A549 (cell line): ENCODE results near the gene TBX15. TPM values are rescaled to one million over a fixed set of nuclear protein-coding genes. Genes with fewer than 3 reads are reported as not detected.

Experiments used
- ATAC-seq, 2 experiments: fragments of 200-7000 bp in 1 of 2; fragments of >200 bp in 1 of 2; cut with Nextera tagmentation in 1 of 2; cut with Tn5 transposase in 1 of 2; 3 replicates each; pipeline versions ENCODE4 v1.8.0 to v1.9.1; 2018 to 2020; ENCODE audit warnings: mild to moderate bottlenecking in 1 of 2, moderate library complexity in 1 of 2
- CTCF ChIA-PET: fragments of 300-600 bp; sonication (Branson Sonifier 250); formaldehyde crosslinking; extraction: SDS; loops from one replicate; lab custom pipeline; 2021; ENCODE audit warnings: antibody characterized with exemption, inconsistent platforms; lab: Yijun Ruan, JAX
- POLR2A ChIA-PET: fragments of 350-600 bp; formaldehyde crosslinking; extraction: SDS; loops from one replicate; lab custom pipeline; 2021; ENCODE audit warnings: antibody characterized with exemption, inconsistent platforms; lab: Yijun Ruan, JAX
- DNase-seq, 2 experiments: peaks; one replicate each; pipeline versions ENCODE4 v3.0.0 to v3.0.0-alpha.2; 2011 to 2016; ENCODE audit warnings: low read depth in 1 of 2, low spot score in 1 of 2
- FAIRE-seq: peaks from 2 replicates; lab custom pipeline; 2011; peaks lifted over from hg19 to GRCh38; lab: Jason Lieb, UNC
- H3K27ac ChIP-seq, 2 experiments: fragments of >200 bp; sonication (Bioruptor Twin); formaldehyde crosslinking; 3 replicates each; pipeline ENCODE4 v1.5.1; 2016 to 2017
- H3K4me1 ChIP-seq: fragments of >200 bp; sonication (Bioruptor Twin); formaldehyde crosslinking; 3 replicates; pipeline ENCODE4 v1.6.1; 2016
- H3K4me2 ChIP-seq: fragments of >200 bp; sonication (Bioruptor Twin); formaldehyde crosslinking; 3 replicates; pipeline ENCODE4 v1.6.1; 2016
- H3K4me3 ChIP-seq: fragments of >200 bp; sonication (Bioruptor Twin); formaldehyde crosslinking; 3 replicates; pipeline ENCODE4 v1.5.1; 2016
- H3K9me3 ChIP-seq: fragments of >200 bp; sonication (Bioruptor Twin); formaldehyde crosslinking; 3 replicates; pipeline ENCODE4 v1.6.1; 2016
- ATOH8 ChIP-seq: fragments of 250-450 bp; sonication (Bioruptor Pico); IDR thresholded peaks from 2 replicates; pipeline ENCODE4 v1.5.0; 2020; ENCODE audit warnings: low read depth, mild to moderate bottlenecking, moderate library complexity
- EP300 ChIP-seq, 2 experiments: fragments of >200 bp; sonication (Bioruptor Twin); formaldehyde crosslinking; IDR thresholded peaks; 2 replicates in 1 of 2; 3 replicates in 1 of 2; pipeline ENCODE4 v1.6.1; 2016 to 2017
- FOSB ChIP-seq: fragments of 250-450 bp; sonication (Bioruptor Pico); IDR thresholded peaks from 2 replicates; pipeline ENCODE4 v1.5.0; 2020; ENCODE audit warnings: mild to moderate bottlenecking, moderate library complexity
- FOSL2 ChIP-seq, 2 experiments: fragments of 450-650 bp in 1 of 2; fragments of >200 bp in 1 of 2; sonication (Bioruptor Twin) in 1 of 2; formaldehyde crosslinking; IDR thresholded peaks; 2 replicates each; pipeline versions ENCODE4 v1.5.0 to v1.6.1; 2016 to 2020; ENCODE audit warnings: mild to moderate bottlenecking in 1 of 2, moderate library complexity in 1 of 2
- HEYL ChIP-seq: fragments of 250-450 bp; sonication (Bioruptor Pico); IDR thresholded peaks from 2 replicates; pipeline ENCODE4 v1.8.0; 2021; ENCODE audit warnings: mild to moderate bottlenecking, moderate library complexity
- HOXA7 ChIP-seq: fragments of 250-450 bp; sonication (Bioruptor Pico); IDR thresholded peaks from 2 replicates; pipeline ENCODE4 v1.5.0; 2020; ENCODE audit warnings: mild to moderate bottlenecking, moderate library complexity
- HOXB13 ChIP-seq: fragments of 250-450 bp; sonication (Bioruptor Pico); IDR thresholded peaks from 2 replicates; pipeline ENCODE4 v1.5.0; 2020; ENCODE audit warnings: low read depth, mild to moderate bottlenecking, moderate library complexity
- JUNB ChIP-seq: fragments of >200 bp; sonication (Bioruptor Twin); formaldehyde crosslinking; IDR thresholded peaks from 2 replicates; pipeline ENCODE4 v1.6.1; 2016
- KDM1A ChIP-seq: fragments of 200-600 bp; sonication (generic); IDR thresholded peaks from 2 replicates; pipeline ENCODE4 v1.6.1; 2016; ENCODE audit warnings: low read depth, mild to moderate bottlenecking
- KDM5A ChIP-seq: fragments of 200-600 bp; sonication (generic); IDR thresholded peaks from 2 replicates; pipeline ENCODE4 v1.6.1; 2016; ENCODE audit warnings: antibody characterized with exemption, mild to moderate bottlenecking
- MAFK ChIP-seq: fragments of 450-650 bp; IDR thresholded peaks from 2 replicates; pipeline ENCODE4 v1.6.1; 2014; ENCODE audit not compliant: partially characterized antibody
- PHF8 ChIP-seq: fragments of 200-600 bp; sonication (generic); IDR thresholded peaks from 2 replicates; pipeline ENCODE4 v1.6.1; 2016; ENCODE audit warnings: low read depth, mild to moderate bottlenecking, antibody characterized with exemption, moderate library complexity, borderline replicate concordance
- POLR2A ChIP-seq: IDR thresholded peaks from 2 replicates; pipeline ENCODE4 v1.6.1; 2012; ENCODE audit warnings: mild to moderate bottlenecking, low read length
- RARB ChIP-seq: fragments of 250-450 bp; sonication (Bioruptor Pico); IDR thresholded peaks from 2 replicates; pipeline ENCODE4 v1.8.0; 2021; ENCODE audit warnings: mild to moderate bottlenecking, moderate library complexity
- RCOR1 ChIP-seq: fragments of 150-350 bp; IDR thresholded peaks from 2 replicates; pipeline ENCODE4 v1.6.1; 2014; ENCODE audit warnings: antibody characterized with exemption, low read length, low read depth
- TFCP2L1 ChIP-seq: fragments of 250-450 bp; sonication (Bioruptor Pico); IDR thresholded peaks from 2 replicates; pipeline ENCODE4 v1.5.0; 2021; ENCODE audit warnings: mild to moderate bottlenecking
- TP53 ChIP-seq: fragments of 250-450 bp; sonication (Bioruptor Pico); IDR thresholded peaks from 2 replicates; pipeline ENCODE4 v1.5.0; 2021; ENCODE audit warnings: mild to moderate bottlenecking, moderate library complexity
- ZNF302 ChIP-seq: fragments of 250-450 bp; sonication (Bioruptor Pico); IDR thresholded peaks from 2 replicates; pipeline ENCODE4 v1.9.0; 2021; ENCODE audit warnings: inconsistent platforms, mild to moderate bottlenecking, moderate library complexity
- WGBS: methylation state at CpG from one replicate; pipeline ENCODE4 v1.1.6; 2017; ENCODE audit errors: missing lambda C conversion rate; 5-methylcytosine and 5-hydroxymethylcytosine counted together
- polyA plus RNA-seq, 4 experiments: library from polyadenylated mRNA; depleted of rRNA in 3 of 4; stranded (reverse); fragments of >200 nt; fragmentation: RNase III in 1 of 4; extraction: RNeasy Plus Mini Kit Qiagen cat#74134 plus additional on column Dnase treatment in 1 of 4; gene quantifications; 2 replicates in 3 of 4; 3 replicates in 1 of 4; pipeline ENCODE4 v1.2.3, GENCODE V29; 2011 to 2017
- TF ChIP-seq, protein P1 (sequence below): fragments of 450-650 bp; IDR thresholded peaks from 2 replicates; pipeline ENCODE4 v1.6.1; 2014; ENCODE audit warnings: antibody characterized with exemption
- TF ChIP-seq, protein P2 (sequence below): fragments of >200 bp; sonication (Bioruptor Twin); formaldehyde crosslinking; IDR thresholded peaks from 3 replicates; pipeline ENCODE4 v1.5.1; 2016
- TF ChIP-seq, protein P3 (sequence below): fragments of 250-450 bp; sonication (Bioruptor Pico); IDR thresholded peaks from 2 replicates; pipeline ENCODE4 v1.5.0; 2021; ENCODE audit warnings: mild to moderate bottlenecking, moderate library complexity, borderline replicate concordance

Gene TBX15
- polyA plus RNA-seq, 2 of the 4 experiments (the other 2 are of a cell fraction), result 0.04 TPM; not detected in 1

DNA sequence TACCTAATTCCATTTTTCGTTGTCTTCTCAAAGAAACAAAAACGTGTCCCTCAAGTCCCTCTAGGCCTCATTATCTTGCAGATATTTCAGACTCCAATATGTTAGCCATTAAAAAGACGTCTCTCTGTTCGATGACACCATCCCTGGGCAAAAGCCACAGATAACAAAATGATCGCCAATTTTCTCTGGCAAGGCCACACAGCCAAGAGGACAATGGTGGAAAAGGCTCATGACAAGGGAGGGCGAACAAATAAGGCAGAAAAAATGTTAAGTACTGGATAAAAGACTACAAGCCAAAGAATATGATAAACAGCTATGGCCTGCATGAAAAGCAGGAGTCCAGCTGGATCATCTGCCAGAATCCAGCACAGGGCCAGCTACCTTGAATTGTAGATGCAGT lies 82.9 kb downstream of the TBX15 start:
- peaks cover 5% of the 10 kb centered on the region; the same call in 2 of the 3 replicates for H3K4me1 ChIP-seq
- TF ChIP-seq HOXA7 (CRISPR knock-in tag) (no peak), HEYL (no peak), KDM1A (no peak), ATOH8 (CRISPR knock-in tag) (no peak), EP300 (IDR thresholded peaks at IDR 0.05) (no peak), FOSL2 (IDR thresholded peaks at IDR 0.05) (no peak), FOSL2 (CRISPR knock-in tag; IDR thresholded peaks at IDR 0.05) (no peak), RCOR1 (no peak), PHF8 (no peak), JUNB (no peak), HOXB13 (no peak), RARB (no peak), MAFK (no peak)
- TF ChIP-seq, protein P1, sequence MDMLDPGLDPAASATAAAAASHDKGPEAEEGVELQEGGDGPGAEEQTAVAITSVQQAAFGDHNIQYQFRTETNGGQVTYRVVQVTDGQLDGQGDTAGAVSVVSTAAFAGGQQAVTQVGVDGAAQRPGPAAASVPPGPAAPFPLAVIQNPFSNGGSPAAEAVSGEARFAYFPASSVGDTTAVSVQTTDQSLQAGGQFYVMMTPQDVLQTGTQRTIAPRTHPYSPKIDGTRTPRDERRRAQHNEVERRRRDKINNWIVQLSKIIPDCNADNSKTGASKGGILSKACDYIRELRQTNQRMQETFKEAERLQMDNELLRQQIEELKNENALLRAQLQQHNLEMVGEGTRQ, result no peak
- TF ChIP-seq, protein P2, sequence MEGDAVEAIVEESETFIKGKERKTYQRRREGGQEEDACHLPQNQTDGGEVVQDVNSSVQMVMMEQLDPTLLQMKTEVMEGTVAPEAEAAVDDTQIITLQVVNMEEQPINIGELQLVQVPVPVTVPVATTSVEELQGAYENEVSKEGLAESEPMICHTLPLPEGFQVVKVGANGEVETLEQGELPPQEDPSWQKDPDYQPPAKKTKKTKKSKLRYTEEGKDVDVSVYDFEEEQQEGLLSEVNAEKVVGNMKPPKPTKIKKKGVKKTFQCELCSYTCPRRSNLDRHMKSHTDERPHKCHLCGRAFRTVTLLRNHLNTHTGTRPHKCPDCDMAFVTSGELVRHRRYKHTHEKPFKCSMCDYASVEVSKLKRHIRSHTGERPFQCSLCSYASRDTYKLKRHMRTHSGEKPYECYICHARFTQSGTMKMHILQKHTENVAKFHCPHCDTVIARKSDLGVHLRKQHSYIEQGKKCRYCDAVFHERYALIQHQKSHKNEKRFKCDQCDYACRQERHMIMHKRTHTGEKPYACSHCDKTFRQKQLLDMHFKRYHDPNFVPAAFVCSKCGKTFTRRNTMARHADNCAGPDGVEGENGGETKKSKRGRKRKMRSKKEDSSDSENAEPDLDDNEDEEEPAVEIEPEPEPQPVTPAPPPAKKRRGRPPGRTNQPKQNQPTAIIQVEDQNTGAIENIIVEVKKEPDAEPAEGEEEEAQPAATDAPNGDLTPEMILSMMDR, result no peak
- no peak overlapping the region for H3K4me3 ChIP-seq
- ChIA-PET CTCF (no interaction called here), POLR2A (no interaction called here)
- DNase-seq (no peak), FAIRE-seq (no peak), ATAC-seq (no peak)
- WGBS, result 49% methylated on average over 6 of the region's 6 CpGs
- H3K27ac ChIP-seq, result no peak overlapping the region
- H3K4me2 ChIP-seq, result no peak overlapping the region
- no peaks in the 10 kb centered on the region for H3K9me3 ChIP-seq

GRCh38 chr1:118902711-118903191 lies 85.4 kb downstream of the TBX15 start:
- H3K27ac ChIP-seq, result no peak overlapping the region
- no peaks in the 10 kb centered on the region for H3K9me3 ChIP-seq
- ChIA-PET POLR2A (no interaction called here), CTCF (no interaction called here)
- H3K4me2 ChIP-seq, result no peak overlapping the region
- 55% methylated on average over 6 of the region's 6 CpGs for WGBS
- TF ChIP-seq TFCP2L1 (no peak), KDM1A (no peak), TP53 (CRISPR knock-in tag) (no peak), FOSB (CRISPR knock-in tag) (no peak), KDM5A (no peak), MAFK (no peak), POLR2A (no peak), ZNF302 (CRISPR knock-in tag) (no peak)
- TF ChIP-seq, protein P3, sequence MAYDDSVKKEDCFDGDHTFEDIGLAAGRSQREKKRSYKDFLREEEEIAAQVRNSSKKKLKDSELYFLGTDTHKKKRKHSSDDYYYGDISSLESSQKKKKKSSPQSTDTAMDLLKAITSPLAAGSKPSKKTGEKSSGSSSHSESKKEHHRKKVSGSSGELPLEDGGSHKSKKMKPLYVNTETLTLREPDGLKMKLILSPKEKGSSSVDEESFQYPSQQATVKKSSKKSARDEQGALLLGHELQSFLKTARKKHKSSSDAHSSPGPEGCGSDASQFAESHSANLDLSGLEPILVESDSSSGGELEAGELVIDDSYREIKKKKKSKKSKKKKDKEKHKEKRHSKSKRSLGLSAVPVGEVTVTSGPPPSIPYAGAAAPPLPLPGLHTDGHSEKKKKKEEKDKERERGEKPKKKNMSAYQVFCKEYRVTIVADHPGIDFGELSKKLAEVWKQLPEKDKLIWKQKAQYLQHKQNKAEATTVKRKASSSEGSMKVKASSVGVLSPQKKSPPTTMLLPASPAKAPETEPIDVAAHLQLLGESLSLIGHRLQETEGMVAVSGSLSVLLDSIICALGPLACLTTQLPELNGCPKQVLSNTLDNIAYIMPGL (CRISPR knock-in tag), result no peak
- TF ChIP-seq, protein P1, result no peak
- H3K4me1 ChIP-seq, result peaks cover 5% of the 10 kb centered on the region; the same call in 2 of the 3 replicates
- no peak for DNase-seq
- H3K4me3 ChIP-seq, result no peak overlapping the region
- no peak for ATAC-seq
- FAIRE-seq, result no peak
